H1 (cell line): Measurements from ENCODE around the gene DYTN. TPM values are rescaled to one million over a fixed set of nuclear protein-coding genes. Genes with fewer than 3 reads are reported as not detected.

Experiments
- CTCF ChIA-PET: fragments of 300-600 bp; sonication (Branson Sonifier 250); formaldehyde crosslinking; loops from one replicate; lab custom pipeline; 2021; ENCODE audit not compliant: partially characterized antibody; lab: Charles Lee
- POLR2A ChIA-PET: fragments of 300-600 bp; sonication (Branson Sonifier 250); formaldehyde crosslinking; loops from one replicate; lab custom pipeline; 2021; ENCODE audit warnings: inconsistent platforms; ENCODE audit not compliant: partially characterized antibody; lab: Charles Lee
- DNase-seq, 2 experiments: peaks; one replicate each; pipeline versions ENCODE4 v3.0.0 to v3.0.0-alpha.2; 2010 to 2022; ENCODE audit warnings: low spot score in 2 of 2, low read depth in 1 of 2, mixed read lengths in 1 of 2
- FAIRE-seq: peaks from 2 replicates; lab custom pipeline; 2011; peaks lifted over from hg19 to GRCh38; lab: Jason Lieb, UNC
- H2AFZ ChIP-seq: 2 replicates; pipeline ENCODE4 v1.8.1; 2012; ENCODE audit warnings: low read length, inconsistent platforms
- H2AK5ac ChIP-seq: 2 replicates; pipeline ENCODE4 v1.6.1; 2013; ENCODE audit warnings: low read depth, low read length
- H2BK120ac ChIP-seq: replicated peaks from 2 replicates; pipeline ENCODE3; 2013; ENCODE audit warnings: low read depth, low read length, inconsistent platforms
- H2BK12ac ChIP-seq: 2 replicates; pipeline ENCODE4 v1.6.1; 2013; ENCODE audit warnings: low read depth, low read length
- H2BK15ac ChIP-seq: 2 replicates; pipeline ENCODE4 v1.6.1; 2013; ENCODE audit warnings: low read length
- H2BK20ac ChIP-seq: 2 replicates; pipeline ENCODE4 v1.6.1; 2013; ENCODE audit warnings: low read length
- H2BK5ac ChIP-seq: 2 replicates; pipeline ENCODE4 v1.6.1; 2013; ENCODE audit warnings: low read depth, low read length
- H3K14ac ChIP-seq: 2 replicates; pipeline ENCODE4 v1.6.1; 2013; ENCODE audit warnings: inconsistent platforms; ENCODE audit not compliant: insufficient read length
- H3K18ac ChIP-seq: 2 replicates; pipeline ENCODE4 v1.6.1; 2013; ENCODE audit warnings: low read length; ENCODE audit errors: extremely low read depth
- H3K23ac ChIP-seq: 2 replicates; pipeline ENCODE4 v1.6.1; 2013; ENCODE audit warnings: inconsistent platforms; ENCODE audit not compliant: insufficient read length
- H3K23me2 ChIP-seq: 2 replicates; pipeline ENCODE4 v1.6.1; 2013; ENCODE audit warnings: low read depth, low read length
- H3K27ac ChIP-seq: 2 replicates; pipeline ENCODE4 v1.6.1; 2011; ENCODE audit warnings: low read depth, low read length, inconsistent platforms
- H3K27me3 ChIP-seq, 4 experiments: replicated peaks in 1 of 4; 1 replicate in 1 of 4; 2 replicates in 3 of 4; pipeline versions ENCODE4 v1.6.1 to v1.8.1; 2011 to 2013; ENCODE audit warnings: low read length in 3 of 4, mild to moderate bottlenecking in 3 of 4, inconsistent platforms in 2 of 4, mixed read lengths in 2 of 4, moderate library complexity in 1 of 4; ENCODE audit not compliant: control insufficient read depth in 3 of 4, insufficient read depth in 3 of 4; ENCODE audit errors: extremely low read depth in 1 of 4
- H3K36me3 ChIP-seq, 4 experiments: 2 replicates each; pipeline versions ENCODE4 v1.6.1 to v1.8.1; 2011 to 2013; ENCODE audit warnings: mild to moderate bottlenecking in 4 of 4, low read length in 3 of 4, moderate library complexity in 2 of 4, control low read depth in 1 of 4, inconsistent platforms in 1 of 4; ENCODE audit not compliant: insufficient read depth in 4 of 4, control insufficient read depth in 2 of 4
- H3K4ac ChIP-seq: replicated peaks from 2 replicates; pipeline ENCODE3; 2013; ENCODE audit warnings: low read length, low read depth, mixed read lengths, inconsistent platforms; ENCODE audit not compliant: insufficient read length
- H3K4me1 ChIP-seq, 4 experiments: replicated peaks in 1 of 4; 1 replicate in 1 of 4; 2 replicates in 3 of 4; pipeline versions ENCODE4 v1.6.1 to v1.8.1; 2011 to 2013; ENCODE audit warnings: low read length in 3 of 4, inconsistent platforms in 2 of 4, mixed read lengths in 1 of 4; ENCODE audit not compliant: insufficient read depth in 4 of 4, control insufficient read depth in 3 of 4
- H3K4me2 ChIP-seq, 2 experiments: 2 replicates each; pipeline versions ENCODE4 v1.6.1 to v1.8.1; 2011 to 2013; ENCODE audit warnings: low read depth in 2 of 2, low read length in 2 of 2, control low read depth in 1 of 2, inconsistent platforms in 1 of 2, mild to moderate bottlenecking in 1 of 2; ENCODE audit not compliant: insufficient read depth in 1 of 2
- H3K4me3 ChIP-seq, 4 experiments: fragments of 200-600, 300-600 bp in 1 of 4; sonication (generic), shearing (Covaris generic), sonication (Bioruptor Twin) in 1 of 4; 2 replicates each; pipeline versions ENCODE4 v1.5.1 to v1.8.1; 2011 to 2016; ENCODE audit warnings: low read length in 4 of 4, low read depth in 3 of 4, control low read depth in 2 of 4, inconsistent platforms in 2 of 4, mild to moderate bottlenecking in 2 of 4, mixed read lengths in 1 of 4, moderate library complexity in 1 of 4; ENCODE audit not compliant: insufficient read depth in 2 of 4; ENCODE audit errors: extremely low read depth in 1 of 4
- H3K56ac ChIP-seq: replicated peaks from 2 replicates; pipeline ENCODE3; 2013; ENCODE audit warnings: low read depth, mild to moderate bottlenecking, mixed read lengths, low read length, inconsistent platforms; ENCODE audit not compliant: insufficient read length
- H3K79me1 ChIP-seq: 2 replicates; pipeline ENCODE4 v1.6.1; 2013; ENCODE audit warnings: low read depth, low read length, control low read depth
- H3K79me2 ChIP-seq, 2 experiments: 2 replicates each; pipeline versions ENCODE4 v1.6.1 to v1.8.1; 2012 to 2013; ENCODE audit warnings: low read length in 2 of 2, mild to moderate bottlenecking in 2 of 2, inconsistent platforms in 1 of 2; ENCODE audit not compliant: insufficient read depth in 2 of 2, control insufficient read depth in 1 of 2
- H3K9ac ChIP-seq, 4 experiments: replicated peaks in 1 of 4; 1 replicate in 1 of 4; 2 replicates in 3 of 4; pipeline versions ENCODE4 v1.6.1 to v1.8.1; 2011 to 2013; ENCODE audit warnings: low read depth in 3 of 4, low read length in 3 of 4, control low read depth in 2 of 4, mild to moderate bottlenecking in 2 of 4, moderate library complexity in 2 of 4, inconsistent platforms in 1 of 4; ENCODE audit errors: extremely low read depth in 1 of 4
- H3K9me3 ChIP-seq, 2 experiments: 2 replicates each; pipeline versions ENCODE4 v1.6.1 to v1.8.1; 2012 to 2013; ENCODE audit warnings: mild to moderate bottlenecking in 2 of 2, moderate library complexity in 2 of 2, control low read depth in 1 of 2, inconsistent platforms in 1 of 2, low read depth in 1 of 2, low read length in 1 of 2, mixed read lengths in 1 of 2; ENCODE audit not compliant: insufficient read depth in 2 of 2
- H4K20me1 ChIP-seq, 2 experiments: replicated peaks in 1 of 2; 2 replicates each; pipeline versions ENCODE3 to v1.8.1; 2011 to 2013; ENCODE audit warnings: inconsistent platforms in 2 of 2, low read length in 2 of 2, mild to moderate bottlenecking in 1 of 2; ENCODE audit not compliant: insufficient read depth in 2 of 2, control insufficient read depth in 1 of 2
- H4K5ac ChIP-seq: 2 replicates; pipeline ENCODE4 v1.6.1; 2013; ENCODE audit warnings: low read length, low read depth, mixed read lengths, inconsistent platforms; ENCODE audit not compliant: insufficient read length
- H4K8ac ChIP-seq: 2 replicates; pipeline ENCODE4 v1.8.0; 2013; ENCODE audit warnings: mild to moderate bottlenecking, moderate library complexity, low read length, inconsistent platforms; ENCODE audit not compliant: insufficient read depth; ENCODE audit errors: extremely low read depth
- H4K91ac ChIP-seq: replicated peaks from 2 replicates; pipeline ENCODE3; 2013; ENCODE audit warnings: low read length, mixed read lengths, inconsistent platforms; ENCODE audit not compliant: insufficient read length
- BACH1 ChIP-seq: IDR thresholded peaks from 2 replicates; pipeline ENCODE4 v1.6.1; 2012; ENCODE audit warnings: low read length, improper control_type of control experiment
- CBX5 ChIP-seq: fragments of 300-800, 300-1000 bp; sonication (generic); IDR thresholded peaks from 2 replicates; pipeline ENCODE4 v1.7.1; 2016; ENCODE audit warnings: antibody characterized with exemption, low read length, low read depth
- EGR1 ChIP-seq: IDR thresholded peaks from 2 replicates; pipeline ENCODE4 v1.6.1; 2011; ENCODE audit warnings: low read depth, low read length, borderline replicate concordance
- FOSL1 ChIP-seq: IDR thresholded peaks from 2 replicates; pipeline ENCODE4 v1.6.1; 2011; ENCODE audit warnings: mild to moderate bottlenecking, low read depth, low read length, moderate library complexity; ENCODE audit not compliant: insufficient read depth
- POLR2A ChIP-seq, 2 experiments: IDR thresholded peaks; 1 replicate in 1 of 2; 2 replicates in 1 of 2; pipeline ENCODE4 v1.6.1; 2011; ENCODE audit warnings: low read depth in 2 of 2, low read length in 2 of 2, mild to moderate bottlenecking in 2 of 2; ENCODE audit errors: control extremely low read depth in 1 of 2
- RBBP5 ChIP-seq: IDR thresholded peaks from 2 replicates; pipeline ENCODE4 v1.7.1; 2012; ENCODE audit warnings: low read depth, mild to moderate bottlenecking, inconsistent platforms, low read length, moderate library complexity, borderline replicate concordance
- RNF2 ChIP-seq: fragments of 200-900, 300-1000 bp; sonication (generic); IDR thresholded peaks from 2 replicates; pipeline ENCODE4 v1.7.1; 2016; ENCODE audit warnings: borderline replicate concordance, low read depth, mild to moderate bottlenecking, antibody characterized with exemption, low read length; ENCODE audit not compliant: poor library complexity, severe bottlenecking; ENCODE audit errors: missing control alignments
- RXRA ChIP-seq: IDR thresholded peaks from 2 replicates; pipeline ENCODE4 v1.6.1; 2011; ENCODE audit warnings: low read depth, mild to moderate bottlenecking, low read length, moderate library complexity; ENCODE audit not compliant: insufficient read depth
- SIN3A ChIP-seq, 2 experiments: IDR thresholded peaks in 1 of 2; conservative IDR thresholded peaks in 1 of 2; 2 replicates each; pipeline ENCODE4 v1.6.1; 2011 to 2012; ENCODE audit warnings: low read length in 2 of 2, improper control_type of control experiment in 1 of 2, low read depth in 1 of 2, mild to moderate bottlenecking in 1 of 2
- SIX5 ChIP-seq: IDR thresholded peaks from 2 replicates; pipeline ENCODE4 v1.6.1; 2011; ENCODE audit warnings: mild to moderate bottlenecking, low read depth, low read length
- SP4 ChIP-seq: IDR thresholded peaks from 2 replicates; pipeline ENCODE4 v1.6.1; 2012; ENCODE audit warnings: low read length, inconsistent platforms
- WGBS, 2 experiments: shearing (Covaris generic) in 1 of 2; methylation state at CpG; one replicate each; pipeline versions ENCODE4 v1.1.6 to v1.1.7; 2013 to 2015; ENCODE audit warnings: low lambda C conversion rate in 2 of 2, mixed read lengths in 2 of 2, inconsistent platforms in 1 of 2, low coverage in 1 of 2, missing lambda C conversion rate in 1 of 2; ENCODE audit not compliant: insufficient replicate concordance in 2 of 2, insufficient coverage in 1 of 2, insufficient read length in 1 of 2; ENCODE audit errors: extremely low coverage in 1 of 2, missing lambda C conversion rate in 1 of 2; 5-methylcytosine and 5-hydroxymethylcytosine counted together
- polyA plus RNA-seq, 7 experiments: library from polyadenylated mRNA; depleted of rRNA in 3 of 7; stranded (reverse) in 5 of 7; unstranded in 2 of 7; fragments of >200 nt in 5 of 7; fragments of 200-250 nt in 2 of 7; gene quantifications; 1 replicate in 5 of 7; 2 replicates in 1 of 7; 4 replicates in 1 of 7; pipeline versions ENCODE4 v1.2.1 to v1.2.3, GENCODE V29; 2011 to 2013; ENCODE audit warnings: missing spikeins in 2 of 7, mixed read lengths in 2 of 7
- total RNA-seq: library from RNA; stranded (reverse); fragmentation: NEBNext Ultra II Directional; extraction: Animal tissue kit (Norgen Biotek cat#: 25700); gene quantifications from 2 replicates; pipeline ENCODE4 v1.2.1, GENCODE V29; 2021
- TF ChIP-seq, protein P1 (sequence below), 3 experiments: IDR thresholded peaks; 1 replicate in 2 of 3; 2 replicates in 1 of 3; pipeline versions ENCODE4 v1.5.1 to v1.6.1; 2011; ENCODE audit warnings: low read length in 3 of 3, mild to moderate bottlenecking in 3 of 3, inconsistent platforms in 2 of 3, low read depth in 1 of 3, moderate library complexity in 1 of 3; ENCODE audit not compliant: insufficient read depth in 1 of 3; ENCODE audit errors: control extremely low read depth in 1 of 3

The DYTN gene
- total and polyA plus RNA-seq, 2 of the 8 experiments (the other 6 are each of a cell fraction or from before 2014, with no cell fraction given): not detected

DNA sequence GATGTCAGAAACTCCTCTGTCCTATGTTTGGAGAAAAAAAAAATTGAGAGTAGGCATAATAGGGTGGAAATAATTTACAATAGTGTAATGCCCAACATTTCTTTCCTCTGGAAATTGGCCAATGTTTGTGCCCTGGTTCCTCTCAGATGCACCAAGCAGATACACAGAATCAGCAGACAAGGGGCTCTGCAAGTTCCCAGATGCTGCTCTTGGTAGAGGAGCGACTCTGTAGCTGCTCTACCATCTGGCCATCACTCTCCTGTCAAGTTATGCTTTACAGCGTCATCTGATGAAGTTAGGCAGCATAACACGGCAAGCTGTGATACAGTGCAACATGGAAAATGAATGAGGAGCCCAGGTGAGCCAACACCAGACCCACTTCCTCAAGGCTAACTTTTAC lies 1.6 kb downstream of the DYTN start:
- Histone ChIP-seq H3K79me1 (no peaks in the 10 kb centered on the region), H3K9ac (no peak overlapping the region), H4K91ac (no peak overlapping the region), H3K27ac (no peak overlapping the region), H3K4me2 (no peak overlapping the region), H3K23me2 (no peaks in the 10 kb centered on the region), H2AFZ (no peak overlapping the region), H2BK12ac (no peak overlapping the region), H2BK5ac (no peak overlapping the region), H3K4me1 (peaks cover 0 to 3% (median under 1%) of the 10 kb centered on the region in 4 experiments; a peak in 3 of 7 replicates), H3K14ac (no peak overlapping the region), H3K79me2 (no peaks in the 10 kb centered on the region), H2AK5ac (no peak overlapping the region), H3K9me3 (0 out of 4 replicates have a peak, but pooled peaks cover 0 to 2% of the 10 kb centered on the region in 2 experiments), H3K36me3 (no peaks in the 10 kb centered on the region), H3K23ac (no peak overlapping the region), H2BK15ac (no peak overlapping the region), H2BK20ac (no peak overlapping the region), H4K20me1 (no peaks in the 10 kb centered on the region), H4K8ac (no peak overlapping the region), H3K56ac (no peak overlapping the region), H4K5ac (no peak overlapping the region), H3K4me3 (no peak overlapping the region), H3K18ac (no peak overlapping the region), H2BK120ac (no peak overlapping the region), H3K4ac (no peak overlapping the region), H3K27me3 (peaks cover 0 to 2% (median 0%) of the 10 kb centered on the region in 4 experiments; a peak in 1 of 7 replicates)
- DNase-seq (no peak), FAIRE-seq (no peak)
- CTCF ChIA-PET: no interaction called here
- WGBS, 2 experiments: 100% methylated on average over 3 of the region's 3 CpGs; no CpG with 5 or more reads in 1 of the 2 experiments
- POLR2A ChIA-PET: no interaction called here
- TF ChIP-seq RNF2: no peak
- no peak for TF ChIP-seq SIX5
- no peak for TF ChIP-seq SP4
- no peak for TF ChIP-seq FOSL1
- TF ChIP-seq CBX5: no peak
- TF ChIP-seq, protein P1, sequence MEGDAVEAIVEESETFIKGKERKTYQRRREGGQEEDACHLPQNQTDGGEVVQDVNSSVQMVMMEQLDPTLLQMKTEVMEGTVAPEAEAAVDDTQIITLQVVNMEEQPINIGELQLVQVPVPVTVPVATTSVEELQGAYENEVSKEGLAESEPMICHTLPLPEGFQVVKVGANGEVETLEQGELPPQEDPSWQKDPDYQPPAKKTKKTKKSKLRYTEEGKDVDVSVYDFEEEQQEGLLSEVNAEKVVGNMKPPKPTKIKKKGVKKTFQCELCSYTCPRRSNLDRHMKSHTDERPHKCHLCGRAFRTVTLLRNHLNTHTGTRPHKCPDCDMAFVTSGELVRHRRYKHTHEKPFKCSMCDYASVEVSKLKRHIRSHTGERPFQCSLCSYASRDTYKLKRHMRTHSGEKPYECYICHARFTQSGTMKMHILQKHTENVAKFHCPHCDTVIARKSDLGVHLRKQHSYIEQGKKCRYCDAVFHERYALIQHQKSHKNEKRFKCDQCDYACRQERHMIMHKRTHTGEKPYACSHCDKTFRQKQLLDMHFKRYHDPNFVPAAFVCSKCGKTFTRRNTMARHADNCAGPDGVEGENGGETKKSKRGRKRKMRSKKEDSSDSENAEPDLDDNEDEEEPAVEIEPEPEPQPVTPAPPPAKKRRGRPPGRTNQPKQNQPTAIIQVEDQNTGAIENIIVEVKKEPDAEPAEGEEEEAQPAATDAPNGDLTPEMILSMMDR (IDR thresholded peaks at IDR 0.05; ENCODE audit: control extremely low read depth in 1 of 3, insufficient read depth in 1 of 3, low read depth in 1 of 3, low read length in 3 of 3): no peak
- no peak for TF ChIP-seq RBBP5
- TF ChIP-seq EGR1: no peak
- TF ChIP-seq SIN3A (conservative IDR thresholded peaks at IDR 0.05 in 1 of 2, IDR thresholded peaks at IDR 0.05 in 1 of 2; ENCODE audit: low read depth in 1 of 2, low read length in 2 of 2): no peak
- no peak for TF ChIP-seq BACH1
- TF ChIP-seq POLR2A (IDR thresholded peaks at IDR 0.05; ENCODE audit: control extremely low read depth in 1 of 2, low read depth in 2 of 2, low read length in 2 of 2): no peak
- no peak for TF ChIP-seq RXRA
